RPMI8226 (cell line): Measurements from ENCODE around the gene OTULIN.
A peak's percentile ranks its signal among the peaks of the same experiment; 100 is the strongest.

Experiments used
- DNase-seq: peaks from one replicate; pipeline ENCODE4 v3.0.0-alpha.2; 2015

Gene OTULIN

GRCh38 chr5:14723701-14724132 is 59.2 kb downstream of the OTULIN start:
- DNase-seq, result no peak

- no peak for DNase-seq
Observed at GRCh38 chr5:14724633-14725032, 60.1 kb downstream of the OTULIN start.

- DNase-seq, result no peak
Observed at GRCh38 chr5:14726066-14726838, 61.7 kb downstream of the OTULIN start.

- DNase-seq, result peak; percentile 64
Observed at GRCh38 chr5:14727428-14727865, 62.9 kb downstream of the OTULIN start.

GRCh38 chr5:14727928-14728458 is 63.5 kb downstream of the OTULIN start:
- DNase-seq, result no peak

GRCh38 chr5:14728459-14728938 is 64.0 kb downstream of the OTULIN start:
- no peak for DNase-seq

GRCh38 chr5:14729448-14730385 is 65.2 kb downstream of the OTULIN start:
- no peak for DNase-seq

GRCh38 chr5:14730466-14730865 is 65.9 kb downstream of the OTULIN start:
- no peak for DNase-seq

GRCh38 chr5:14730881-14731280 is 66.4 kb downstream of the OTULIN start:
- DNase-seq, result no peak

- DNase-seq, result no peak
Observed at GRCh38 chr5:14732991-14733390, 68.5 kb downstream of the OTULIN start.

GRCh38 chr5:14733661-14734060 is 69.1 kb downstream of the OTULIN start:
- DNase-seq, result no peak

- no peak for DNase-seq
Observed at GRCh38 chr5:14734396-14734795, 69.9 kb downstream of the OTULIN start.

- DNase-seq, result no peak
Observed at GRCh38 chr5:14735944-14736343, 71.4 kb downstream of the OTULIN start.

GRCh38 chr5:14737291-14737690 is 72.8 kb downstream of the OTULIN start:
- no peak for DNase-seq

GRCh38 chr5:14738050-14738449 is 73.5 kb downstream of the OTULIN start:
- no peak for DNase-seq

GRCh38 chr5:14739538-14739937 is 75.0 kb downstream of the OTULIN start:
- no peak for DNase-seq

GRCh38 chr5:14739981-14740380 is 75.5 kb downstream of the OTULIN start:
- DNase-seq, result no peak

GRCh38 chr5:14741131-14741530 is 76.6 kb downstream of the OTULIN start:
- no peak for DNase-seq

GRCh38 chr5:14741801-14742440 is 77.4 kb downstream of the OTULIN start:
- DNase-seq, result no peak

- no peak for DNase-seq
Observed at GRCh38 chr5:14742498-14742897, 78.0 kb downstream of the OTULIN start.

GRCh38 chr5:14743601-14744295 is 79.2 kb downstream of the OTULIN start:
- no peak for DNase-seq
